ENCODE data around the gene FARS2.

GRCh38 chr6:5229356-5229755 lies 32.0 kb upstream of the FARS2 start:
- TF ChIP-seq CTCF (IDR thresholded peaks at IDR 0.05) (no peak), POLR2A (IDR thresholded peaks at IDR 0.05) (no peak), POLR2AphosphoS5 (IDR thresholded peaks at IDR 0.05) (no peak)
